Progenitor cell of endocrine pancreas (in vitro differentiated cells): ENCODE data around the gene IFITM2. TPM values are rescaled to one million over a fixed set of nuclear protein-coding genes. Genes with fewer than 3 reads are reported as not detected.
"Not testable (repeated sequence)": the region's sequence is repeated elsewhere in the genome, so short reads cannot be mapped to it uniquely, and the experiment has no call there.

Source experiments
- DNase-seq: peaks from one replicate; pipeline ENCODE4 v3.0.0; 2021; ENCODE audit warnings: low spot score; ENCODE audit not compliant: unreplicated experiment
- H3K27ac Mint-ChIP-seq: 2 replicates; pipeline ENCODE4 v1.8.0; 2021; ENCODE audit warnings: mild to moderate bottlenecking, moderate library complexity, mixed read lengths
- H3K27me3 Mint-ChIP-seq: 2 replicates; pipeline ENCODE4 v1.8.0; 2021; ENCODE audit warnings: mixed read lengths
- H3K36me3 Mint-ChIP-seq: 2 replicates; pipeline ENCODE4 v1.8.0; 2022; ENCODE audit warnings: mixed read lengths; ENCODE audit not compliant: insufficient read depth
- H3K4me1 Mint-ChIP-seq: 2 replicates; pipeline ENCODE4 v1.8.0; 2021; ENCODE audit warnings: low read depth, mixed read lengths
- H3K4me3 Mint-ChIP-seq: 2 replicates; pipeline ENCODE4 v1.8.0; 2021; ENCODE audit warnings: low read depth, mild to moderate bottlenecking, moderate library complexity, mixed read lengths
- H3K9me3 Mint-ChIP-seq: 2 replicates; pipeline ENCODE4 v1.8.0; 2021; ENCODE audit warnings: low read depth, mixed read lengths
- total RNA-seq: library from RNA; stranded (reverse); gene quantifications from 2 replicates; pipeline ENCODE4 v1.2.1, GENCODE V29; 2021
- TF ChIP-seq, protein P1 (sequence below): fragments of 200-600 bp; sonication (generic); IDR thresholded peaks from one replicate; pipeline ENCODE4 v1.5.0; 2021; ENCODE audit warnings: antibody characterized with exemption, mild to moderate bottlenecking; ENCODE audit not compliant: unreplicated experiment

Gene IFITM2
- total RNA-seq, 1 donor from 2014 or later, result 33.2 TPM

DNA sequence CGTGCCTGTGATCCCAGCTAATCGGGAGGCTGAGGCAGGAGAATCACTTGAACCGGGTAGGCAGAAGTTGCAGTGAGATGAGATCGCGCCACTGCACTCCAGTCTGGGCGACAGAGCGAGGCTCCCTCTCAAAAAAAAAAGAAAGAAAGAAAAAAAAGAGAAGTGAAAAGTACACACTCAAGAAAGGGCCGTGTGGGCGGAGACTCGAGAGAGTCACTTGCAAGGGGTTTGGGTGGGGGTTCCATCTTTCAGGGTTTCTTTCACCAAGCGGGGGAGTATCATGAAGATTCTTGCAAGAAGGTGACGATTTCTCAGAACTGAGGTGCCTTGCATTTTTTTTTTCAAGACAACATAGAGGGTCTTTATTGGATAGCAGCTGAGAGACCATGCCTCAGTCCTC is 4.3 kb upstream of the IFITM2 start:
- Mint-ChIP-seq H3K4me3 (no peak overlapping the region), H3K36me3 (no peaks in the 10 kb centered on the region), H3K27me3 (peaks cover 12% of the 10 kb centered on the region), H3K27ac (no peak overlapping the region), H3K4me1 (peaks cover 28% of the 10 kb centered on the region), H3K9me3 (no peaks in the 10 kb centered on the region)
- TF ChIP-seq, protein P1, sequence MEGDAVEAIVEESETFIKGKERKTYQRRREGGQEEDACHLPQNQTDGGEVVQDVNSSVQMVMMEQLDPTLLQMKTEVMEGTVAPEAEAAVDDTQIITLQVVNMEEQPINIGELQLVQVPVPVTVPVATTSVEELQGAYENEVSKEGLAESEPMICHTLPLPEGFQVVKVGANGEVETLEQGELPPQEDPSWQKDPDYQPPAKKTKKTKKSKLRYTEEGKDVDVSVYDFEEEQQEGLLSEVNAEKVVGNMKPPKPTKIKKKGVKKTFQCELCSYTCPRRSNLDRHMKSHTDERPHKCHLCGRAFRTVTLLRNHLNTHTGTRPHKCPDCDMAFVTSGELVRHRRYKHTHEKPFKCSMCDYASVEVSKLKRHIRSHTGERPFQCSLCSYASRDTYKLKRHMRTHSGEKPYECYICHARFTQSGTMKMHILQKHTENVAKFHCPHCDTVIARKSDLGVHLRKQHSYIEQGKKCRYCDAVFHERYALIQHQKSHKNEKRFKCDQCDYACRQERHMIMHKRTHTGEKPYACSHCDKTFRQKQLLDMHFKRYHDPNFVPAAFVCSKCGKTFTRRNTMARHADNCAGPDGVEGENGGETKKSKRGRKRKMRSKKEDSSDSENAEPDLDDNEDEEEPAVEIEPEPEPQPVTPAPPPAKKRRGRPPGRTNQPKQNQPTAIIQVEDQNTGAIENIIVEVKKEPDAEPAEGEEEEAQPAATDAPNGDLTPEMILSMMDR, result no peak
- no peak for DNase-seq

DNA sequence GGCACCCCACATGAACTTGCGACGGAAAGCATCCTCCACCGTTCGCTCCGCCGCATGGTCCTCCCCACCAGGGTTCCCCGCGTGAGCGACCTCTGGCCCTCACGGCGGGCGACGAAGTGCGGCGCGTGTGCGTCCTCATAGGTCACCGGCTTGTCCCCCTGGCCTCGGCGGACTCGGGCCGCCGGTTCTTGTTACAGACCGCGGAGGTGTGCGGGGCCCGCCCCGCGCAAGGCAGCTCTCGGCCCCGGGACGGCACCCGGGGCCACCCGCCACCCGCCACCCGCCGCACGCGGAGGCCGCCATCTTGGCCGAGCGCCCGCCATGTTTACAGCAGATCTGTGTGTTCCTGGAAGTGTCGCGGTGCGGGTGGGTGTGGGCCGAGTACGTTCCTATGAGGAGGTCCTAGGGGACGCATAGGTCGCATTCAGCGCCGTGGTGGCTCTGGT is 3.5 kb upstream of the IFITM2 start:
- Mint-ChIP-seq H3K9me3 (no peaks in the 10 kb centered on the region), H3K27me3 (peaks cover 13% of the 10 kb centered on the region), H3K36me3 (no peaks in the 10 kb centered on the region), H3K4me1 (peaks cover 29% of the 10 kb centered on the region), H3K4me3 (no peak overlapping the region), H3K27ac (no peak overlapping the region)
- no peak for DNase-seq
- TF ChIP-seq, protein P1, result no peak

DNA sequence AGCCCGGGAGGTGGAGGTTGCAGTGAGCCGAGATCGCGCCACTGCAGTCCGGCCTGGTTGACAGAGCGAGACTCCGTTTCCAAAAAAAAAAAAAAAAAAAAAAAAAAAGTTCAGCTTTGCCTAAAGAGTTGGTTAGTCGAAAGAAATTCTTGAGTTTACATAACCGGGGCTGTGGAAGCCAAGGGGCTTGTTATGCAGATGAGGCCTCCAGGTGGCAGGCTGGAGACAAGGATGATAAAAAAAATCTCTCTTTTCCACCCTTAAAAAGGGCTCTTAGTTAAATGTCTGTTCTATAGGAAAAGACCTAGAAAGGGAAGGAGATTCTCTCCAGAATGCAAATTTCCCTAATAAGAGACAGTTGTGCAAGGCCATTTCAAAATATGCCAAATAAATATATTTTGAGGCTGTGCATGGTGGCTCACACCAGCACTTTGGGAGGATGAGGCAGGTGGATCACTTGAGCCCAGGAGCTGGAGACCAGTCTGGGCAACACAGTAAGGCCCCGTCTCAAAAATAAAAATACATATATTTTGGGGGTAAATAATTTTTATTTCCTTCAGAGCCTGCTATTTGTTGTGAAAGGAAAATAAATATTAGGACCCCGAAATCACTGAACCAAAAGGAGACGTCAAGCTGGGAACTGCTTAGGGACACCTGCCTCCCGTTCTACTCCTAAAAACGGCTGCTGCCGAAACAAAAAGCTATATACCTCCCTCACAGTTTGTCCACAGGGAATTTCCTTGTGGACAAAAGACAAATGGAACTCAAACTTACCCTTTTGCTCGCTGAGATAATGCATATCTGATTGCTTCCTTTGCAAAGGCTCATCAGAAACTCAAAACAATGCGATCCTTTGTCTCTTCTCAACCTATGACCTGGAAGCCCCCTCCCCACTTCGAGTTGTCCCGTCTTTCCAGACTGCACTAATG is 2.4 kb upstream of the IFITM2 start:
- H3K36me3 Mint-ChIP-seq, result no peaks in the 10 kb centered on the region
- H3K4me1 Mint-ChIP-seq, result peaks cover 34% of the 10 kb centered on the region
- no peak for DNase-seq
- H3K4me3 Mint-ChIP-seq, result peak overlapping the region; percentile 24
- H3K9me3 Mint-ChIP-seq, result no peaks in the 10 kb centered on the region
- peaks cover 20% of the 10 kb centered on the region for H3K27me3 Mint-ChIP-seq
- H3K27ac Mint-ChIP-seq, result peak overlapping the region; percentile 48
- TF ChIP-seq, protein P1, result peak; percentile 62

DNA sequence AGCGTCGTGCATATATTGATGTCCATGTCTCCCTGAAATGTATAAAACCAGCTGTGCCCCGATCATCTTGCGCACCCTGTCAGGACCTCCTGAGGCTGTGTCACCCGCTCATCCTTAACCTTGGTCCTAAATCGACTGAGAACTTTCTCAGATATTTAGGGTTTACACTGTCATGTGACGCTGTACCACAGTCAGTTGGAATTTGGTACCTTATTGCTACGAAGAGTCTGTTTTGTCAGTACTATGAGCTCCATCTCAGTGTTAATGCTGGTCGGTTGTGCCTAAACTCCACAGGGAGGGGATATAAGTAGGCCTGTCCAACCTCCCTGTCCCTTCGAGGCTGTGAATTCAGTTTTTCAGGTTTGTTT is 1.8 kb upstream of the IFITM2 start:
- Mint-ChIP-seq H3K27ac (peak overlapping the region; percentile 48), H3K4me3 (no peak overlapping the region), H3K36me3 (no peaks in the 10 kb centered on the region), H3K27me3 (peaks cover 13% of the 10 kb centered on the region), H3K9me3 (no peaks in the 10 kb centered on the region), H3K4me1 (peaks cover 28% of the 10 kb centered on the region)
- DNase-seq, result no peak
- TF ChIP-seq, protein P1, result no peak

DNA sequence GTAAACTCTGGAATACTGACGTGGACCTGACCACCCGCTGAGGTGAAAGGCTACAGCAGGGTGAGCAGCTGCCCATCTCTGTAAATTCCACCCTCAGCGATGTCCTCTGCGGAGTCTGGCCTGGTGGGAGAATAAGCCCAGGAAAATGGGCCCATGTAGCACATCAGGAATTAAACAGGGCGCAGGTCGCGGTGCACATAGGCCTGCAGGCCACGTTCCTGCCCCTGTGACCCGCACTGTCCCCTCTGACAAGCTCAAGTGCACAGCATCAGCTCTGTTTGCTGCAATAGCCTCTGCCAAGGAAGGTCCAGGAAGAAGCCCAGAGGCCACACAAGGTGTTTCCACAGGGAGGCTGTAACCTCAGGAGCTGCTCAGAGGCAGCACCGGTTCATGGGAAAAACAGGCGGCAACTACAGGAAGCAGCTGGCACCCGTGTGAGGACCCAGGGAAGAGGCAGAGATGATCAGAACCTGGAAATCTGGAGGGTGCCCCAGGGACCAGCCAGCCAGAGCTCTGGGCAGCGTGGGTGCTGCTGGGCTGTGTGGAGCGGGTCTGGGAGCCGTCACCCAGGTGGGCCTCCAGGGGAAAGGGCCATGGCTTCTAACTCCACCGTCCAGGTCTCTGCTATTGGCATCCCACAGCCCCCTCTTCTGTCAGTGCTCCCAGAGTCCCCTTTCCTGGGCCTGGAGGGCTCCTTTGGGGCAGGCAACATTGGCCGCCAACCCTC is 808 bp upstream of the IFITM2 start:
- H3K27me3 Mint-ChIP-seq, result peaks cover 14% of the 10 kb centered on the region
- TF ChIP-seq, protein P1, result no peak
- no peak for DNase-seq
- H3K9me3 Mint-ChIP-seq, result no peaks in the 10 kb centered on the region
- H3K4me3 Mint-ChIP-seq, result no peak overlapping the region
- peaks cover 25% of the 10 kb centered on the region for H3K4me1 Mint-ChIP-seq
- no peaks in the 10 kb centered on the region for H3K36me3 Mint-ChIP-seq
- H3K27ac Mint-ChIP-seq, result no peak overlapping the region

DNA sequence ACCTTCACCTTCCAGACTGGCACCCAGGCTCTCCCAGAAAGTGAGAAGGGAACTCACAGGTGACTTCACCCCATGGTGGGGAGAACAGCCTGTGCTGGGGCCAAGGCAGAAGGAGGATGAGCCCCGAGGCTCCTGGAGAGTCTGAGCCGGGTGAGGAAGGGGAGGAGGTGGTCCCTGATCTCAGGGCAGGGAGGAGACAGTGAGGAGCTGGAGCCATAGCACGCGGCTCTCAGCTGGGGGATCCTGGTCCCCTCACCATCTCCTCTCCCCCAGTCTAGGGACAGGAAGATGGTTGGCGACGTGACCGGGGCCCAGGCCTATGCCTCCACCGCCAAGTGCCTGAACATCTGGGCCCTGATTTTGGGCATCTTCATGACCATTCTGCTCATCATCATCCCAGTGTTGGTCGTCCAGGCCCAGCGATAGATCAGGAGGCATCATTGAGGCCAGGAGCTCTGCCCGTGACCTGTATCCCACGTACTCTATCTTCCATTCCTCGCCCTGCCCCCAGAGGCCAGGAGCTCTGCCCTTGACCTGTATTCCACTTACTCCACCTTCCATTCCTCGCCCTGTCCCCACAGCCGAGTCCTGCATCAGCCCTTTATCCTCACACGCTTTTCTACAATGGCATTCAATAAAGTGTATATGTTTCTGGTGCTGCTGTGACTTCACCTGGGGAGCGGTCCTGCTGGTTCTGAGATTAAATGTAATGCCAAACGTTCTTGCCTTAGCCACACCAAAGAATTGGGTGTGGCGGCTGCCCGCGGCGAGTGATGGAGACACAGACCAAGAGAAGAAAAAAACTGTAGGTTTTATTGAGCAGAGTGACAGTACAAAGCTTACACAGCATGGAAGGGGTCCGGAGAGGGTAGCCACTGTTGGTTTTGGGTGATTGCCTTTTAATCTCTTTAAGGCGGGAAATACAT is 1.4 kb downstream of the IFITM2 start:
- Mint-ChIP-seq H3K4me3 (peak overlapping the region; percentile 77), H3K27ac (peak overlapping the region; percentile 18), H3K27me3 (peaks cover 33% of the 10 kb centered on the region), H3K4me1 (peaks cover 31% of the 10 kb centered on the region)
- not testable (repeated sequence) for H3K9me3 Mint-ChIP-seq, DNase-seq, H3K36me3 Mint-ChIP-seq

DNA sequence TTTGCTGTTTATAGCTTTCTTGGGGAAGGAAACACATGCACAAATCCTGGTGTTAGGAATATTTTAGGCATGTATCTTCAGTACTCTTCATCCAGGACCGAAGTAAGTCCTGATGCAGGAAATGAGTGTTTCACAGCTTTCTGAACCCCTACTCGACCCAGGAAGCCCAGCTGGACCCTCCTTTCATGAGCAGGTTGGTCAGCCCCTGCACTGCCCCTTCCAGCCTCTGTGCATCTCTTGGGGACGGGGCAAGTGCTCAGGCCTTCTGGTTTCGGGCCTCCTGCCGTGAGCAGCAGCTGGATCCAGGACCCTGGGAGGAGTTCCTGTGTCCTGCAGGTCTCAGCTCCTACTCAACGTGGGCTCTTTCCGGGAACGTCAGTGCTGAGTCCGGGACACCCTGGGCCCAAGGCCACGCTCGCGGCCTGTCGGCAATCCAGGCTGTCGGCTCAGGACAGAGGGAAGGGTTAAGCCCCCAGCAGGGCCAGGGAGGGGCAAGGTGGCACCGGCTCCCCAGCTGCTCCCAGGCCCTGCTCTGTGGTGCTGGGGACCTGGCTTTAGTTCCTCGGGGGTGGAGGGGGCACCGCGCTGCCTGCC is 2.5 kb downstream of the IFITM2 start:
- H3K27ac Mint-ChIP-seq, DNase-seq: not testable (repeated sequence)

More for the DNA sequence above, 2.5 kb downstream of the IFITM2 start:
- not testable (repeated sequence) for H3K36me3 Mint-ChIP-seq, H3K9me3 Mint-ChIP-seq
- H3K27me3 Mint-ChIP-seq, result peaks cover 43% of the 10 kb centered on the region
- peaks cover 33% of the 10 kb centered on the region for H3K4me1 Mint-ChIP-seq
- H3K4me3 Mint-ChIP-seq, result peak overlapping the region; percentile 40
